PC-3 (cell line): ENCODE measurements around the gene PGBD4. TPM values are rescaled to one million over a fixed set of nuclear protein-coding genes. Genes with fewer than 3 reads are reported as not detected.

ENCODE experiments used
- ATAC-seq: fragments of 200-7000 bp; cut with Tn5 transposase; 2 replicates; pipeline ENCODE4 v1.9.1; 2020; ENCODE audit warnings: mild to moderate bottlenecking, moderate library complexity
- BruUV-seq: library from RNA; stranded (reverse); fragments of 400-500 nt; replicated peaks from 2 replicates; lab custom pipeline; 2021; lab: Mats Ljungman, UMichigan
- CTCF ChIA-PET: fragments of 300-600 bp; sonication (Branson Sonifier 250); formaldehyde crosslinking; loops from one replicate; lab custom pipeline; 2022; ENCODE audit warnings: antibody characterized with exemption; lab: Charles Lee
- POLR2A ChIA-PET: fragments of 300-600 bp; sonication (Branson Sonifier 250); formaldehyde crosslinking; loops from one replicate; lab custom pipeline; 2022; ENCODE audit warnings: antibody characterized with exemption; ENCODE audit not compliant: unreplicated experiment; lab: Charles Lee
- DNase-seq: peaks from one replicate; pipeline ENCODE4 v3.0.0-alpha.2; 2015
- H2AFZ ChIP-seq: fragments of 300-600 bp; sonication (generic); 2 replicates; pipeline ENCODE4 v1.6.0; 2016; ENCODE audit warnings: antibody characterized with exemption, low read length
- H3F3A ChIP-seq: fragments of 300-600 bp; sonication (generic); one replicate; pipeline ENCODE4 v1.6.0; 2017; ENCODE audit warnings: antibody characterized with exemption, low read length, control low read depth, mild to moderate bottlenecking; ENCODE audit not compliant: unreplicated experiment
- H3K27ac ChIP-seq: fragments of 300-600 bp; sonication (generic); 2 replicates; pipeline ENCODE4 v1.5.1; 2016; ENCODE audit warnings: mild to moderate bottlenecking, low read length
- H3K27me3 ChIP-seq: fragments of 300-600 bp; sonication (generic); 2 replicates; pipeline ENCODE4 v1.6.1; 2016; ENCODE audit warnings: low read length, mixed read lengths
- H3K36me3 ChIP-seq: fragments of 300-600 bp; sonication (generic); 2 replicates; pipeline ENCODE4 v1.6.1; 2016; ENCODE audit warnings: low read depth, mixed run types, low read length, mixed read lengths
- H3K4me1 ChIP-seq: fragments of 300-600 bp; sonication (generic); 2 replicates; pipeline ENCODE4 v1.5.1; 2016; ENCODE audit warnings: low read length; ENCODE audit not compliant: insufficient read depth
- H3K4me2 ChIP-seq: fragments of 300-600 bp; sonication (generic); 2 replicates; pipeline ENCODE4 v1.6.0; 2016; ENCODE audit warnings: low read length
- H3K4me3 ChIP-seq: fragments of 300-600 bp; sonication (generic); 2 replicates; pipeline ENCODE4 v1.5.1; 2016; ENCODE audit warnings: mild to moderate bottlenecking, low read length, mixed read lengths
- H3K79me2 ChIP-seq: fragments of 300-600 bp; sonication (generic); 2 replicates; pipeline ENCODE4 v1.6.1; 2017; ENCODE audit warnings: low read length, mixed read lengths
- H3K9ac ChIP-seq: fragments of 300-600 bp; sonication (generic); 2 replicates; pipeline ENCODE4 v1.6.0; 2016; ENCODE audit warnings: mild to moderate bottlenecking, low read length
- H3K9me2 ChIP-seq: fragments of 300-600 bp; sonication (generic); replicated peaks from 2 replicates; pipeline ENCODE4 v1.6.1; 2016; ENCODE audit warnings: mixed run types, low read length, mixed read lengths
- H3K9me3 ChIP-seq: fragments of 300-600 bp; sonication (generic); 2 replicates; pipeline ENCODE4 v1.6.1; 2016; ENCODE audit warnings: low read length, mixed read lengths
- H4K20me1 ChIP-seq: fragments of 300-600 bp; sonication (generic); 2 replicates; pipeline ENCODE4 v1.6.1; 2016; ENCODE audit warnings: low read length, mixed read lengths
- CTCF ChIP-seq: fragments of 300-600 bp; sonication (generic); conservative IDR thresholded peaks from 2 replicates; pipeline ENCODE4 v1.5.1; 2017; ENCODE audit warnings: antibody characterized with exemption, low read depth, mild to moderate bottlenecking, low read length
- EZH2 ChIP-seq: fragments of 300-600 bp; sonication (generic); IDR thresholded peaks from one replicate; pipeline ENCODE4 v1.6.1; 2017; ENCODE audit warnings: antibody characterized with exemption, mild to moderate bottlenecking, low read length; ENCODE audit not compliant: unreplicated experiment
- EZH2phosphoT487 ChIP-seq: fragments of 300-600 bp; sonication (generic); IDR thresholded peaks from 2 replicates; pipeline ENCODE4 v1.6.1; 2018; ENCODE audit warnings: mild to moderate bottlenecking, antibody characterized with exemption, low read length, borderline replicate concordance
- intact Hi-C: fragments of 100-400 bp; cut with micrococcal nuclease; formaldehyde crosslinking; loops from 2 replicates; pipeline ENCODE4 v1.9.0; 2023
- total RNA-seq: library from RNA; depleted of rRNA; stranded (reverse); fragments of >200 nt; gene quantifications from 2 replicates; pipeline ENCODE4 v1.2.3, GENCODE V29; 2014

PGBD4 gene
- total RNA-seq, 1 experiment from 2014 or later = 2.6 TPM

DNA sequence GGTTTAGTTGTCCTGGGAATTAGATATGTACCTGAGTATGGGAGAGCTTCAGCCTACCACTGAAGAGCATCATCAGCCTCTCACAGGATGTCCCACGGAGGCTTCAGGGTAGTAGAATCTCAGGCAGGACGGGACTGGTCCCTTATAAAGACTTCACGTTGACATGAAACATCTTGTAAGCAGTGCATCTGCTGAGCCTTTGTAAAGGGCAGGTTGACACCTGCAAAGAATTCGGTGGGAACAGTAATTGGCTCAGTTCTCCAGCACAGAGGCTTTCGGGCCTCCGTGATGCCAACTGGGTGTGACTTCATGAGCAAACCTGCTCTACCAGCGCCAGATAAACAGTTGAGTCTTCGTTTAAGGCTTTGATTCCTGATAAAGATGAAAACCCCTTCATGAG is 35.9 kb upstream of the PGBD4 start:
- Histone ChIP-seq H3K4me1 (no peaks in the 10 kb centered on the region), H3K9ac (no peak overlapping the region), H3K9me3 (no peaks in the 10 kb centered on the region), H3K4me2 (no peak overlapping the region), H3K9me2 (no peaks in the 10 kb centered on the region), H3K4me3 (no peak overlapping the region), H3F3A (no peaks in the 10 kb centered on the region), H3K27ac (no peak overlapping the region), H3K36me3 (no peaks in the 10 kb centered on the region), H2AFZ (no peak overlapping the region), H3K79me2 (no peaks in the 10 kb centered on the region), H3K27me3 (no peaks in the 10 kb centered on the region), H4K20me1 (no peaks in the 10 kb centered on the region)
- intact Hi-C loops = no loop called here
- DNase-seq (no peak), ATAC-seq (no peak)
- ChIA-PET CTCF (no interaction called here), POLR2A (no interaction called here)
- BruUV-seq = no TSS peak
- no peak for TF ChIP-seq CTCF
- TF ChIP-seq EZH2phosphoT487 = no peak
- TF ChIP-seq EZH2 = no peak

DNA sequence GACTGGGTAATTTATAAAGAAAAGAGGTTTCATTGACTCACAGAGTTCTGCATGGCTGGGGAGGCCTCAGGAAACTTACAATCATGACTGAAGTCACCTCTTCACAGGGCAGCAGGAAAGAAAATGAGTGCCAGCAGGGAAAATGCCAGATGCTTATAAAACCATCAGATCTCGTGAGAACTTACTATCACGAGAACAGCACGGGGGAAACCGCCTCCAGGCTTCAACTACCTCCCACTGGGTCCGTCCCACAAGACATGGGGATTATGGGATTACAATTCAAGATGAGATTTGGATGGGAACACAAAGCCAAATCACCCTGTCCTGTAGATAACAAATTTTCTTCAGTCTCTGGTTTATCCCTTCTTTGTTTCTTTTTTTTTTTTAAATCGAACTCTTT is 31.9 kb upstream of the PGBD4 start:
- CTCF ChIA-PET = no interaction called here
- no peaks in the 10 kb centered on the region for H3K36me3 ChIP-seq
- no TSS peak for BruUV-seq

More for the DNA sequence above, 31.9 kb upstream of the PGBD4 start:
- Histone ChIP-seq H3K9ac (no peak overlapping the region), H3K9me2 (no peaks in the 10 kb centered on the region), H3K9me3 (no peaks in the 10 kb centered on the region), H3K79me2 (no peaks in the 10 kb centered on the region), H3F3A (no peaks in the 10 kb centered on the region), H3K4me3 (no peak overlapping the region), H2AFZ (no peak overlapping the region), H3K27me3 (no peaks in the 10 kb centered on the region), H4K20me1 (no peaks in the 10 kb centered on the region), H3K27ac (no peak overlapping the region), H3K4me2 (no peak overlapping the region), H3K4me1 (no peaks in the 10 kb centered on the region)
- TF ChIP-seq EZH2 (no peak), EZH2phosphoT487 (no peak), CTCF (no peak)
- ATAC-seq = no peak
- DNase-seq = no peak
- POLR2A ChIA-PET = no interaction called here
- intact Hi-C loops = no loop called here
